Measurements from ENCODE around the gene GNAI1. TPM values are rescaled to one million over a fixed set of nuclear protein-coding genes. Genes with fewer than 3 reads are reported as not detected.

GNAI1 gene
- total RNA-seq, 2 experiments from 2014 or later = not detected

GRCh38 chr7:80134115-80134535 is 506 bp upstream of the GNAI1 start:
- DNase-seq (no peak), ATAC-seq (no peak)
- H3K36me3 Mint-ChIP-seq (ENCODE audit: low read depth) = no peaks in the 10 kb centered on the region
- H3K27ac Mint-ChIP-seq = no peak overlapping the region
- H3K9me3 Mint-ChIP-seq (ENCODE audit: insufficient read depth) = no peaks in the 10 kb centered on the region
- peak overlapping the region; percentile 57 for H3K4me3 Mint-ChIP-seq
- peaks cover 53% of the 10 kb centered on the region for H3K27me3 Mint-ChIP-seq (ENCODE audit: low read depth)
- ChIA-PET CTCF (interaction anchor here (0.9 to 2.1 kb wide), 4 partner anchors 14 to 56 kb away, joined by 3 to 5 read pairs (median 3); no protein-coding TSS in a partner anchor), POLR2A (interaction anchor here (1.1 kb wide), 1 partner anchor 27 kb away, joined by 3 read pairs; no protein-coding TSS in a partner anchor)
- peaks cover 14% of the 10 kb centered on the region for H3K4me1 Mint-ChIP-seq (ENCODE audit: low read depth)

- peaks cover 14% of the 10 kb centered on the region for H3K4me1 Mint-ChIP-seq (ENCODE audit: low read depth)
Measured at GRCh38 chr7:80135309-80136104, 876 bp downstream of the GNAI1 start.

GRCh38 chr7:80136261-80137055 is 1.8 kb downstream of the GNAI1 start:
- Mint-ChIP-seq H3K27me3 (ENCODE audit: low read depth) (peaks cover 55% of the 10 kb centered on the region), H3K36me3 (ENCODE audit: low read depth) (no peaks in the 10 kb centered on the region), H3K9me3 (ENCODE audit: insufficient read depth) (no peaks in the 10 kb centered on the region), H3K27ac (no peak overlapping the region), H3K4me1 (ENCODE audit: low read depth) (peaks cover 14% of the 10 kb centered on the region), H3K4me3 (peak overlapping the region; percentile 59)
- POLR2A ChIA-PET = interaction anchor here (0.6 kb wide), 1 partner anchor 27 kb away, joined by 4 read pairs; no protein-coding TSS in a partner anchor
- ATAC-seq (no peak), DNase-seq (no peak)
- CTCF ChIA-PET = interaction anchor here (0.9 kb wide), 1 partner anchor 30 kb away, joined by 3 read pairs; no protein-coding TSS in a partner anchor

More at GRCh38 chr7:80135309-80136104, 876 bp downstream of the GNAI1 start:
- DNase-seq (peak; percentile 24), ATAC-seq (peak; percentile 50)
- Mint-ChIP-seq H3K27ac (peak overlapping the region; percentile 39), H3K9me3 (ENCODE audit: insufficient read depth) (no peaks in the 10 kb centered on the region), H3K4me3 (peak overlapping the region; percentile 59), H3K36me3 (ENCODE audit: low read depth) (no peaks in the 10 kb centered on the region), H3K27me3 (ENCODE audit: low read depth) (peaks cover 57% of the 10 kb centered on the region)
- CTCF ChIA-PET = interaction anchor here (0.9 to 2.1 kb wide), 4 partner anchors 9 to 57 kb away, joined by 3 to 6 read pairs (median 4); no protein-coding TSS in a partner anchor
- POLR2A ChIA-PET = interaction anchor here (0.6 kb wide), 1 partner anchor 28 kb away, joined by 4 read pairs; no protein-coding TSS in a partner anchor

GRCh38 chr7:80137410-80137809 is 2.8 kb downstream of the GNAI1 start:
- no peak for DNase-seq
- H3K27me3 Mint-ChIP-seq (ENCODE audit: low read depth) = peaks cover 55% of the 10 kb centered on the region
- peaks cover 14% of the 10 kb centered on the region for H3K4me1 Mint-ChIP-seq (ENCODE audit: low read depth)
- no peaks in the 10 kb centered on the region for H3K36me3 Mint-ChIP-seq (ENCODE audit: low read depth)
- no peak for ATAC-seq
- no peaks in the 10 kb centered on the region for H3K9me3 Mint-ChIP-seq (ENCODE audit: insufficient read depth)
- CTCF ChIA-PET = no interaction called here
- POLR2A ChIA-PET = no interaction called here
- H3K27ac Mint-ChIP-seq = no peak overlapping the region
- no peak overlapping the region for H3K4me3 Mint-ChIP-seq

- Mint-ChIP-seq H3K36me3 (ENCODE audit: low read depth) (no peaks in the 10 kb centered on the region), H3K4me3 (no peak overlapping the region), H3K27ac (no peak overlapping the region), H3K4me1 (ENCODE audit: low read depth) (peaks cover 7% of the 10 kb centered on the region), H3K27me3 (ENCODE audit: low read depth) (peaks cover 39% of the 10 kb centered on the region), H3K9me3 (ENCODE audit: insufficient read depth) (no peaks in the 10 kb centered on the region)
- ATAC-seq (no peak), DNase-seq (no peak)
- ChIA-PET CTCF (no interaction called here), POLR2A (no interaction called here)
Measured at GRCh38 chr7:80139236-80139635, 4.6 kb downstream of the GNAI1 start.

- CTCF ChIA-PET = no interaction called here
- no peak for ATAC-seq
- H3K4me1 Mint-ChIP-seq (ENCODE audit: low read depth) = peaks cover 6% of the 10 kb centered on the region
- POLR2A ChIA-PET = no interaction called here
- no peak for DNase-seq
- no peaks in the 10 kb centered on the region for H3K36me3 Mint-ChIP-seq (ENCODE audit: low read depth)
- peaks cover 39% of the 10 kb centered on the region for H3K27me3 Mint-ChIP-seq (ENCODE audit: low read depth)
- no peak overlapping the region for H3K4me3 Mint-ChIP-seq
- no peak overlapping the region for H3K27ac Mint-ChIP-seq
- H3K9me3 Mint-ChIP-seq (ENCODE audit: insufficient read depth) = no peaks in the 10 kb centered on the region
Measured at GRCh38 chr7:80140388-80140787, 5.8 kb downstream of the GNAI1 start.

GRCh38 chr7:80141376-80141775 is 6.7 kb downstream of the GNAI1 start:
- ChIA-PET POLR2A (no interaction called here), CTCF (no interaction called here)
- Mint-ChIP-seq H3K27ac (no peak overlapping the region), H3K4me1 (ENCODE audit: low read depth) (no peaks in the 10 kb centered on the region), H3K27me3 (ENCODE audit: low read depth) (peaks cover 36% of the 10 kb centered on the region), H3K4me3 (no peak overlapping the region), H3K9me3 (ENCODE audit: insufficient read depth) (no peaks in the 10 kb centered on the region), H3K36me3 (ENCODE audit: low read depth) (no peaks in the 10 kb centered on the region)
- DNase-seq (no peak), ATAC-seq (no peak)

- Mint-ChIP-seq H3K4me3 (no peak overlapping the region), H3K27me3 (ENCODE audit: low read depth) (peaks cover 28% of the 10 kb centered on the region), H3K4me1 (ENCODE audit: low read depth) (no peaks in the 10 kb centered on the region), H3K36me3 (ENCODE audit: low read depth) (no peaks in the 10 kb centered on the region), H3K27ac (no peak overlapping the region), H3K9me3 (ENCODE audit: insufficient read depth) (no peaks in the 10 kb centered on the region)
- DNase-seq (no peak), ATAC-seq (no peak)
- ChIA-PET CTCF (no interaction called here), POLR2A (no interaction called here)
Measured at GRCh38 chr7:80142853-80143580, 8.4 kb downstream of the GNAI1 start.

GRCh38 chr7:80145780-80146422 is 11.3 kb downstream of the GNAI1 start:
- ATAC-seq = no peak

GRCh38 chr7:80146545-80147182 is 12.0 kb downstream of the GNAI1 start:
- CTCF ChIA-PET = no interaction called here

More at GRCh38 chr7:80145780-80146422, 11.3 kb downstream of the GNAI1 start:
- ChIA-PET CTCF (interaction anchor here (0.6 to 1.8 kb wide), 2 partner anchors 10 to 985 kb away, joined by 4 to 6 read pairs; no protein-coding TSS in a partner anchor), POLR2A (no interaction called here)
- Mint-ChIP-seq H3K27me3 (ENCODE audit: low read depth) (peaks cover 24% of the 10 kb centered on the region), H3K27ac (no peak overlapping the region), H3K9me3 (ENCODE audit: insufficient read depth) (no peaks in the 10 kb centered on the region), H3K4me1 (ENCODE audit: low read depth) (peaks cover 1% of the 10 kb centered on the region), H3K4me3 (no peak overlapping the region), H3K36me3 (ENCODE audit: low read depth) (no peaks in the 10 kb centered on the region)
- no peak for DNase-seq

More at GRCh38 chr7:80146545-80147182, 12.0 kb downstream of the GNAI1 start:
- peaks cover 22% of the 10 kb centered on the region for H3K27me3 Mint-ChIP-seq (ENCODE audit: low read depth)
- no peak overlapping the region for H3K27ac Mint-ChIP-seq
- no peaks in the 10 kb centered on the region for H3K9me3 Mint-ChIP-seq (ENCODE audit: insufficient read depth)
- H3K36me3 Mint-ChIP-seq (ENCODE audit: low read depth) = no peaks in the 10 kb centered on the region
- peaks cover 8% of the 10 kb centered on the region for H3K4me1 Mint-ChIP-seq (ENCODE audit: low read depth)
- H3K4me3 Mint-ChIP-seq = no peak overlapping the region
- POLR2A ChIA-PET = no interaction called here
- no peak for ATAC-seq
- DNase-seq = no peak

All from activated CD8-positive, alpha-beta T cell treated with anti-CD3 and anti-CD28 coated beads, Interleukin-2, amount 10 ng/mL, durations not matched to agents 7 days and 5 days (primary cell).